SK-N-SH treated with all-trans-retinoic acid at 6 μM for 48 hours (cell line): ENCODE data around the gene ASCC3.

Experiments
- ATAC-seq: fragments of 200-7000 bp; cut with Tn5 transposase; 3 replicates; pipeline ENCODE4 v1.9.1; 2020; ENCODE audit warnings: mild to moderate bottlenecking, moderate library complexity
- ARNTL ChIP-seq: fragments of 450-650 bp; formaldehyde crosslinking; IDR thresholded peaks from 2 replicates; pipeline ENCODE4 v1.5.0; 2020; ENCODE audit warnings: low read depth, mild to moderate bottlenecking, moderate library complexity, borderline replicate concordance
- BACH2 ChIP-seq: fragments of 250-450 bp; sonication (Bioruptor Pico); IDR thresholded peaks from 2 replicates; pipeline ENCODE4 v1.9.0; 2021; ENCODE audit warnings: mild to moderate bottlenecking, borderline replicate concordance
- CSDC2 ChIP-seq: fragments of 250-450 bp; sonication (Bioruptor Pico); IDR thresholded peaks from 2 replicates; pipeline ENCODE4 v1.5.0; 2020; ENCODE audit warnings: mild to moderate bottlenecking, moderate library complexity
- ESRRG ChIP-seq: fragments of 250-450 bp; sonication (Bioruptor Pico); IDR thresholded peaks from 2 replicates; pipeline ENCODE4 v1.6.1; 2021; ENCODE audit warnings: mild to moderate bottlenecking
- GLIS3 ChIP-seq: fragments of 250-450 bp; sonication (Bioruptor Pico); IDR thresholded peaks from 2 replicates; pipeline ENCODE4 v1.5.0; 2020; ENCODE audit warnings: mild to moderate bottlenecking, moderate library complexity
- ISL1 ChIP-seq: fragments of 250-450 bp; sonication (Bioruptor Pico); IDR thresholded peaks from 2 replicates; pipeline ENCODE4 v2.1.2; 2022; ENCODE audit warnings: mild to moderate bottlenecking, moderate library complexity
- OSR1 ChIP-seq: fragments of 250-450 bp; sonication (Bioruptor Pico); IDR thresholded peaks from 2 replicates; pipeline ENCODE4 v1.8.0; 2022; ENCODE audit warnings: moderate library complexity, mild to moderate bottlenecking, inconsistent platforms
- PPARA ChIP-seq: fragments of 250-450 bp; sonication (Bioruptor Pico); IDR thresholded peaks from 2 replicates; pipeline ENCODE4 v1.5.0; 2020; ENCODE audit warnings: mild to moderate bottlenecking, borderline replicate concordance
- RARB ChIP-seq: fragments of 250-450 bp; sonication (Bioruptor Pico); IDR thresholded peaks from 2 replicates; pipeline ENCODE4 v1.8.0; 2021; ENCODE audit warnings: mild to moderate bottlenecking, moderate library complexity
- SNAI2 ChIP-seq: fragments of 250-450 bp; sonication (Bioruptor Pico); IDR thresholded peaks from 2 replicates; pipeline ENCODE4 v1.5.0; 2020; ENCODE audit warnings: mild to moderate bottlenecking, moderate library complexity
- TCF4 ChIP-seq: fragments of 250-450 bp; sonication (Bioruptor Pico); IDR thresholded peaks from 2 replicates; pipeline ENCODE4 v1.8.0; 2021; ENCODE audit warnings: mild to moderate bottlenecking, moderate library complexity, borderline replicate concordance
- TOX ChIP-seq: fragments of 250-450 bp; sonication (Bioruptor Pico); IDR thresholded peaks from 2 replicates; pipeline ENCODE4 v1.8.0; 2021; ENCODE audit warnings: mild to moderate bottlenecking, moderate library complexity, borderline replicate concordance
- ZC3H10 ChIP-seq: fragments of 250-450 bp; sonication (Bioruptor Pico); IDR thresholded peaks from 2 replicates; pipeline ENCODE4 v1.5.1; 2021; ENCODE audit warnings: mild to moderate bottlenecking, moderate library complexity
- ZFP3 ChIP-seq: fragments of 250-450 bp; sonication (Bioruptor Pico); IDR thresholded peaks from 2 replicates; pipeline ENCODE4 v1.5.0; 2020; ENCODE audit warnings: mild to moderate bottlenecking, moderate library complexity
- ZFP30 ChIP-seq: fragments of 450-650 bp; formaldehyde crosslinking; IDR thresholded peaks from 2 replicates; pipeline ENCODE4 v1.5.0; 2022; ENCODE audit warnings: mild to moderate bottlenecking, moderate library complexity
- ZNF565 ChIP-seq: fragments of 450-650 bp; formaldehyde crosslinking; conservative IDR thresholded peaks from 2 replicates; pipeline ENCODE4 v1.5.0; 2020; ENCODE audit warnings: low read depth, mild to moderate bottlenecking, moderate library complexity
- ZNF70 ChIP-seq: fragments of 450-650 bp; formaldehyde crosslinking; IDR thresholded peaks from 2 replicates; pipeline ENCODE4 v1.5.0; 2020; ENCODE audit warnings: mild to moderate bottlenecking, moderate library complexity
- ZNF8 ChIP-seq: fragments of 450-650 bp; formaldehyde crosslinking; IDR thresholded peaks from 2 replicates; pipeline ENCODE4 v1.5.0; 2020; ENCODE audit warnings: mild to moderate bottlenecking, moderate library complexity
- TF ChIP-seq, protein P1 (sequence below): fragments of 250-450 bp; sonication (Bioruptor Pico); IDR thresholded peaks from 2 replicates; pipeline ENCODE4 v1.8.0; 2020; ENCODE audit warnings: mild to moderate bottlenecking, moderate library complexity, borderline replicate concordance
- TF ChIP-seq, protein P2 (sequence below): fragments of 250-450 bp; sonication (Bioruptor Pico); IDR thresholded peaks from 2 replicates; pipeline ENCODE4 v1.5.0; 2020; ENCODE audit warnings: mild to moderate bottlenecking, moderate library complexity
- TF ChIP-seq, protein P3 (sequence below): fragments of 250-450 bp; sonication (Bioruptor Pico); IDR thresholded peaks from 2 replicates; pipeline ENCODE4 v1.8.0; 2021; ENCODE audit warnings: low read depth, mild to moderate bottlenecking, moderate library complexity, borderline replicate concordance
- TF ChIP-seq, protein P4 (sequence below): fragments of 250-450 bp; sonication (Bioruptor Pico); IDR thresholded peaks from 2 replicates; pipeline ENCODE4 v1.5.1; 2020; ENCODE audit warnings: low read depth, mild to moderate bottlenecking, moderate library complexity
- TF ChIP-seq, protein P5 (sequence below): fragments of 250-450 bp; sonication (Bioruptor Pico); IDR thresholded peaks from 2 replicates; pipeline ENCODE4 v1.5.1; 2021; ENCODE audit warnings: mild to moderate bottlenecking, moderate library complexity

Gene ASCC3

DNA sequence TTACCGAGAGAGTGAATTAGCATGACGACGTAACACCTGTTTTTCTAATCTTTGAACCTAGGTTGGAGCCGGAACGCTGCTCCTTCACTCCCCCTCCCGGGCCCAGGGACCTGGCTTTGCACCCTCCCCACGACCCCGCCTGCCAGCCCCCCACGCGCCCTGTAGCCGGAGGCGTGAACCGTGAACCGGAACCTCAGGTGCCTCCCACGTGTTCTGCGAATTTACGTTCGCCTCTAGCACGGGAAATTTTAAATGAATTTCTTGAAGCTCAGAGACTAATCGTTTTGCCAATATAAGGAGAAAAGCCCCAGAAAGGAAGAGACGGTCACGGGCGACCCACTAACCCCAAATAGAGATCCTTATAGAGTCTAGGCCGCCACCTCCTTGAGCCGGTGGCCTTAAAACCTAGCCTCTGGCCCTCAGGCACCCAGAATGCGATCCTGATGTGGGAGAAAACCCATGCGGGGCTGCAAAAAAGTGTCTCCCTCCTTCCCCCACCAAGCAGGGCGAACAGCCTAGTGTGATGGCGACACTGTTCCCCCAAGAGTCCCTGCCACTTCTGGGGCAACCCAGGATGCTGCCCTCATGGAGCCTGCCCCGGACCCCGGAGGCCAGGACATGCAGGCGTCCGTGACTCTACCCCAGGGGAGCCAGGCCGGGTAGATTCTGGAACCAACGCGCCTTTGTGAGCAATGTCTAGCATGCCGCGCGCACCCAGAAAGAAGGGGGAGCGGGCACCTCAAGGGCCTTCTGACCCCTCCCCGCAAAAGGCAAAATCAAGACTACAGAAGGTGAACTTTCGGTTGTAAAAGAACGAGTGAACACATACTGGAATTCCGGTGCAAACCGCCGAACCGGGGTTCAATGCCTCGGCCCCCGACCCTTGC, 413.8 kb downstream of the ASCC3 start:
- ATAC-seq: no peak
- TF ChIP-seq OSR1 (CRISPR knock-in tag) (no peak), BACH2 (CRISPR knock-in tag) (no peak), CSDC2 (no peak), RARB (no peak), ARNTL (no peak), ZFP3 (CRISPR knock-in tag) (no peak), ZNF565 (CRISPR knock-in tag) (no peak), ZFP30 (CRISPR knock-in tag) (no peak), ZC3H10 (no peak), PPARA (CRISPR knock-in tag) (no peak), TCF4 (no peak), ISL1 (no peak), ZNF8 (CRISPR knock-in tag) (no peak), ZNF70 (CRISPR knock-in tag) (no peak)
- TF ChIP-seq, protein P1, sequence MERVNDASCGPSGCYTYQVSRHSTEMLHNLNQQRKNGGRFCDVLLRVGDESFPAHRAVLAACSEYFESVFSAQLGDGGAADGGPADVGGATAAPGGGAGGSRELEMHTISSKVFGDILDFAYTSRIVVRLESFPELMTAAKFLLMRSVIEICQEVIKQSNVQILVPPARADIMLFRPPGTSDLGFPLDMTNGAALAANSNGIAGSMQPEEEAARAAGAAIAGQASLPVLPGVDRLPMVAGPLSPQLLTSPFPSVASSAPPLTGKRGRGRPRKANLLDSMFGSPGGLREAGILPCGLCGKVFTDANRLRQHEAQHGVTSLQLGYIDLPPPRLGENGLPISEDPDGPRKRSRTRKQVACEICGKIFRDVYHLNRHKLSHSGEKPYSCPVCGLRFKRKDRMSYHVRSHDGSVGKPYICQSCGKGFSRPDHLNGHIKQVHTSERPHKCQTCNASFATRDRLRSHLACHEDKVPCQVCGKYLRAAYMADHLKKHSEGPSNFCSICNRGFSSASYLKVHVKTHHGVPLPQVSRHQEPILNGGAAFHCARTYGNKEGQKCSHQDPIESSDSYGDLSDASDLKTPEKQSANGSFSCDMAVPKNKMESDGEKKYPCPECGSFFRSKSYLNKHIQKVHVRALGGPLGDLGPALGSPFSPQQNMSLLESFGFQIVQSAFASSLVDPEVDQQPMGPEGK (CRISPR knock-in tag): no peak
- TF ChIP-seq, protein P2, sequence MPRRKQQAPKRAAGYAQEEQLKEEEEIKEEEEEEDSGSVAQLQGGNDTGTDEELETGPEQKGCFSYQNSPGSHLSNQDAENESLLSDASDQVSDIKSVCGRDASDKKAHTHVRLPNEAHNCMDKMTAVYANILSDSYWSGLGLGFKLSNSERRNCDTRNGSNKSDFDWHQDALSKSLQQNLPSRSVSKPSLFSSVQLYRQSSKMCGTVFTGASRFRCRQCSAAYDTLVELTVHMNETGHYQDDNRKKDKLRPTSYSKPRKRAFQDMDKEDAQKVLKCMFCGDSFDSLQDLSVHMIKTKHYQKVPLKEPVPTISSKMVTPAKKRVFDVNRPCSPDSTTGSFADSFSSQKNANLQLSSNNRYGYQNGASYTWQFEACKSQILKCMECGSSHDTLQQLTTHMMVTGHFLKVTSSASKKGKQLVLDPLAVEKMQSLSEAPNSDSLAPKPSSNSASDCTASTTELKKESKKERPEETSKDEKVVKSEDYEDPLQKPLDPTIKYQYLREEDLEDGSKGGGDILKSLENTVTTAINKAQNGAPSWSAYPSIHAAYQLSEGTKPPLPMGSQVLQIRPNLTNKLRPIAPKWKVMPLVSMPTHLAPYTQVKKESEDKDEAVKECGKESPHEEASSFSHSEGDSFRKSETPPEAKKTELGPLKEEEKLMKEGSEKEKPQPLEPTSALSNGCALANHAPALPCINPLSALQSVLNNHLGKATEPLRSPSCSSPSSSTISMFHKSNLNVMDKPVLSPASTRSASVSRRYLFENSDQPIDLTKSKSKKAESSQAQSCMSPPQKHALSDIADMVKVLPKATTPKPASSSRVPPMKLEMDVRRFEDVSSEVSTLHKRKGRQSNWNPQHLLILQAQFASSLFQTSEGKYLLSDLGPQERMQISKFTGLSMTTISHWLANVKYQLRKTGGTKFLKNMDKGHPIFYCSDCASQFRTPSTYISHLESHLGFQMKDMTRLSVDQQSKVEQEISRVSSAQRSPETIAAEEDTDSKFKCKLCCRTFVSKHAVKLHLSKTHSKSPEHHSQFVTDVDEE (CRISPR knock-in tag): no peak
- TF ChIP-seq, protein P3, sequence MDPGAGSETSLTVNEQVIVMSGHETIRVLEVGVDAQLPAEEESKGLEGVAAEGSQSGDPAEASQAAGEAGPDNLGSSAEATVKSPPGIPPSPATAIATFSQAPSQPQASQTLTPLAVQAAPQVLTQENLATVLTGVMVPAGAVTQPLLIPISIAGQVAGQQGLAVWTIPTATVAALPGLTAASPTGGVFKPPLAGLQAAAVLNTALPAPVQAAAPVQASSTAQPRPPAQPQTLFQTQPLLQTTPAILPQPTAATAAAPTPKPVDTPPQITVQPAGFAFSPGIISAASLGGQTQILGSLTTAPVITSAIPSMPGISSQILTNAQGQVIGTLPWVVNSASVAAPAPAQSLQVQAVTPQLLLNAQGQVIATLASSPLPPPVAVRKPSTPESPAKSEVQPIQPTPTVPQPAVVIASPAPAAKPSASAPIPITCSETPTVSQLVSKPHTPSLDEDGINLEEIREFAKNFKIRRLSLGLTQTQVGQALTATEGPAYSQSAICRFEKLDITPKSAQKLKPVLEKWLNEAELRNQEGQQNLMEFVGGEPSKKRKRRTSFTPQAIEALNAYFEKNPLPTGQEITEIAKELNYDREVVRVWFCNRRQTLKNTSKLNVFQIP (CRISPR knock-in tag): no peak
- TF ChIP-seq, protein P4, sequence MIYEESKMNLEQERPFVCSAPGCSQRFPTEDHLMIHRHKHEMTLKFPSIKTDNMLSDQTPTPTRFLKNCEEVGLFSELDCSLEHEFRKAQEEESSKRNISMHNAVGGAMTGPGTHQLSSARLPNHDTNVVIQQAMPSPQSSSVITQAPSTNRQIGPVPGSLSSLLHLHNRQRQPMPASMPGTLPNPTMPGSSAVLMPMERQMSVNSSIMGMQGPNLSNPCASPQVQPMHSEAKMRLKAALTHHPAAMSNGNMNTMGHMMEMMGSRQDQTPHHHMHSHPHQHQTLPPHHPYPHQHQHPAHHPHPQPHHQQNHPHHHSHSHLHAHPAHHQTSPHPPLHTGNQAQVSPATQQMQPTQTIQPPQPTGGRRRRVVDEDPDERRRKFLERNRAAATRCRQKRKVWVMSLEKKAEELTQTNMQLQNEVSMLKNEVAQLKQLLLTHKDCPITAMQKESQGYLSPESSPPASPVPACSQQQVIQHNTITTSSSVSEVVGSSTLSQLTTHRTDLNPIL (CRISPR knock-in tag): no peak

DNA sequence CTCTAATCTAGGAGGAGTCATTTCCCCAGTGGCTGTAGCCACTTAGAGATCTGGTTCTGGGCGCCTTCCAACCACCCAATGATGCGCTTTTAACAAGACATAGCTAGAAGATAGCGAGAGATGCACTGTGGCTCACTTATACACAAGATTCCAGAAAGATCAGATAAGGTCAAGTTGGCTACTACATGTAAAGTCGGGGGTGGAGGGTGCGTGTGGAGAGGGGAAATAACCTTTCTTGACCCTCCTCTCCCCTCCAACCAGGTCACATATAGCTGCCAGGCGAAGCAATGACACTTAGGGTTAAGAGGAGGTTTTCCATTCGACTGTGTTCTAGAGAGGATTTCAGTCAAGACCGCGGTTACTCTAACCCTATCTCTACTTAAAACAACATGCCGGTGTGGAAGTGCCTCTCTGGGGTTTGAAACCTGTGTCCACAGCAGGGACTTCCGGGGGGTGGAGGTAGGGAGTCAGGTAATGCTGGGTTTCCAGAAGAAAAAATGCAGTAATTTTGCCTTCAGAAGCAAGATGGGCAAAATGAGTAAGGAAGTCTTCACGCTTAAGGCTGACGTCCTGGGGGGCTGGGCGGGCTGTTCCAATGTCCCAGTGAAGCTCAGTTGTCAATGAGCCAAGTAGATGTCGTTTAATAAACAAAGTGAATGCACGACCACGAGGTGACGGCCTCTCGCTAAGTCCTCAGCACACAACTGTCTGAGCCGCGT, 414.6 kb downstream of the ASCC3 start:
- TF ChIP-seq SNAI2 (CRISPR knock-in tag) (no peak), GLIS3 (CRISPR knock-in tag) (no peak), TCF4 (no peak), TOX (no peak), PPARA (CRISPR knock-in tag) (no peak), ZFP30 (CRISPR knock-in tag) (no peak), BACH2 (CRISPR knock-in tag) (no peak), ESRRG (CRISPR knock-in tag) (no peak), RARB (no peak), ZC3H10 (no peak), ZNF70 (CRISPR knock-in tag) (no peak), OSR1 (CRISPR knock-in tag) (no peak), ZFP3 (CRISPR knock-in tag) (no peak), ARNTL (no peak), ZNF8 (CRISPR knock-in tag) (no peak)
- TF ChIP-seq, protein P4 (CRISPR knock-in tag): no peak
- TF ChIP-seq, protein P1 (CRISPR knock-in tag): no peak
- TF ChIP-seq, protein P5, sequence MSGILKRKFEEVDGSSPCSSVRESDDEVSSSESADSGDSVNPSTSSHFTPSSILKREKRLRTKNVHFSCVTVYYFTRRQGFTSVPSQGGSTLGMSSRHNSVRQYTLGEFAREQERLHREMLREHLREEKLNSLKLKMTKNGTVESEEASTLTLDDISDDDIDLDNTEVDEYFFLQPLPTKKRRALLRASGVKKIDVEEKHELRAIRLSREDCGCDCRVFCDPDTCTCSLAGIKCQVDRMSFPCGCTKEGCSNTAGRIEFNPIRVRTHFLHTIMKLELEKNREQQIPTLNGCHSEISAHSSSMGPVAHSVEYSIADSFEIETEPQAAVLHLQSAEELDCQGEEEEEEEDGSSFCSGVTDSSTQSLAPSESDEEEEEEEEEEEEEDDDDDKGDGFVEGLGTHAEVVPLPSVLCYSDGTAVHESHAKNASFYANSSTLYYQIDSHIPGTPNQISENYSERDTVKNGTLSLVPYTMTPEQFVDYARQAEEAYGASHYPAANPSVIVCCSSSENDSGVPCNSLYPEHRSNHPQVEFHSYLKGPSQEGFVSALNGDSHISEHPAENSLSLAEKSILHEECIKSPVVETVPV (CRISPR knock-in tag): no peak
- TF ChIP-seq, protein P3 (CRISPR knock-in tag): no peak
- ATAC-seq: no peak
